Measurements from ENCODE around the gene C1orf159.

- TF ChIP-seq CTCF (IDR thresholded peaks at IDR 0.05) (no peak), POLR2A (IDR thresholded peaks at IDR 0.05) (no peak), EP300 (IDR thresholded peaks at IDR 0.05) (no peak), POLR2AphosphoS5 (IDR thresholded peaks at IDR 0.05) (no peak)
These were observed 15.6 kb downstream of the C1orf159 start for GRCh38 chr1:1100296-1100695.
